Suppressor macrophage treated with lipopolysaccharide for 4 hours (primary cell): Measurements from ENCODE around the gene CEP19.

Experiments
- DNase-seq: peaks from one replicate; pipeline ENCODE4 v3.0.0-alpha.2; 2020

CEP19 gene

DNA sequence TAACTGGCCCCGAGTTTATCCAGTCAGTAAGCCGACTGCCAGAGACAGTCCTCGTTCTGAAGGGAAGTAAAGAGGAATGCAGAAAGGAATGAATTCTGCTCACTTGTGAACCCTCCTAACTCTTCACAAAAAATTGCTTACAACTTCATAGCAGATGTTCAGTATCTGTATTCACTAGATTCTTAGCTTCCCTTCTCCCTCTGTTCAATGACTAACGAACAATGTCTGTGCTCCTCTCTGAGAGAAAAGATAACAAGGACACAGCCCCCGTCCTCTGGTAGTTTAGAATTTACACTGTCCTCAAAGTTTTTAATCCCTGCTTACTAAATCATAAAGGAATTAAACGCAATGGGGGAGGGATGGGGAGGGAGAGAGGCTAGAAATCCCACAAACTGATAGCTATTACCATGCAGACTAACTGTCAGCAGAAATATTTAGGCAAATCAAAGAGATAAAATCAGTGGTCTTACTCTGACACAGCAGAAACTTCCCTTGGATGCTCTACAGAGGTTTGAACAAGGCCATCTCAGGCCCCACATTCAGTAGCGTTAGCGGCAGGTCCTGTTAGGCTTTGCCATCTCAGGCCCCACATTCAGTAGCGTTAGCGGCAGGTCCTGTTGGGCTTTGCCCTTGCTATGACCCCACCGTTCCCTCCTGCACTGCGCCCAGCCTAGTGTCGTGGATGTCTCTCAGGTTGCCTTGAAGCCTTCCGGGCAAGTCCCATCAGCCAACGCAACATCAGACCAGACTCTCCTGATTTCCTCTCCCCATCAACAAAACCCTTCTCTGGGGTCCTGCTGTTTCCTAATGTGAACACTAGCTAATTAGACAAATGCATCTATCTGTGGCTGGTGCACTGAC, 49.1 kb downstream of the CEP19 start:
- DNase-seq, result no peak

DNA sequence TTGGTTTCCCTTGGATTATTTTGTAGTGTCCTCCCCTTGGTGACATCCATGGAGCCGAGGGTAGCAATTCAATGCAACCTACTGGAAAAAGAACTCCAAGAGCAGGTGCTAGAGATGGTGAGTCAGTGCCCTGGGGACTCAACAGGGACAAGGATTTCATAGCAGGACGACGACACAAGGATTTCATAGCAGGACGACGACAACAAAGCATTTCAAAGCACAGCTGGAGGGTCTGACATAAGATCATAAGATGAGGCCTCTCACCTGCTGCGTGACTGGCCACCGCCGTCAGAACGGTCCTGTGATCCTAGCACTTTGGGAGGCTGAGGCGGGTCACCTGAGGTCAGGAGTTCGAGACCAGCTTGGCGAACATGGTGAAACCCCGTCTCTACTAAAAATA, 50.0 kb downstream of the CEP19 start:
- no peak for DNase-seq

DNA sequence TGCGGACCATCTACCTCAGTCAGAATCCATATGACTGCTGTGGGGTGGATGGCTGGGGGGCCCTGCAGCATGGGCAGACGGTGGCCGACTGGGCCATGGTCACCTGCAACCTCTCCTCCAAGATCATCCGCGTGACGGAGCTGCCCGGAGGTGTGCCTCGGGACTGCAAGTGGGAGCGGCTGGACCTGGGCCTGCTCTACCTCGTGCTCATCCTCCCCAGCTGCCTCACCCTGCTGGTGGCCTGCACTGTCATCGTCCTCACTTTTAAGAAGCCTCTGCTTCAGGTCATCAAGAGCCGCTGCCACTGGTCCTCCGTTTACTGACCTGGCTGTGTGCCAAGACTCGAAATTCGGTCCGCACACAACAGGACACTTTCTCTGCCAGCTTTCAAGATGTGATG, 50.6 kb downstream of the CEP19 start:
- DNase-seq, result no peak

DNA sequence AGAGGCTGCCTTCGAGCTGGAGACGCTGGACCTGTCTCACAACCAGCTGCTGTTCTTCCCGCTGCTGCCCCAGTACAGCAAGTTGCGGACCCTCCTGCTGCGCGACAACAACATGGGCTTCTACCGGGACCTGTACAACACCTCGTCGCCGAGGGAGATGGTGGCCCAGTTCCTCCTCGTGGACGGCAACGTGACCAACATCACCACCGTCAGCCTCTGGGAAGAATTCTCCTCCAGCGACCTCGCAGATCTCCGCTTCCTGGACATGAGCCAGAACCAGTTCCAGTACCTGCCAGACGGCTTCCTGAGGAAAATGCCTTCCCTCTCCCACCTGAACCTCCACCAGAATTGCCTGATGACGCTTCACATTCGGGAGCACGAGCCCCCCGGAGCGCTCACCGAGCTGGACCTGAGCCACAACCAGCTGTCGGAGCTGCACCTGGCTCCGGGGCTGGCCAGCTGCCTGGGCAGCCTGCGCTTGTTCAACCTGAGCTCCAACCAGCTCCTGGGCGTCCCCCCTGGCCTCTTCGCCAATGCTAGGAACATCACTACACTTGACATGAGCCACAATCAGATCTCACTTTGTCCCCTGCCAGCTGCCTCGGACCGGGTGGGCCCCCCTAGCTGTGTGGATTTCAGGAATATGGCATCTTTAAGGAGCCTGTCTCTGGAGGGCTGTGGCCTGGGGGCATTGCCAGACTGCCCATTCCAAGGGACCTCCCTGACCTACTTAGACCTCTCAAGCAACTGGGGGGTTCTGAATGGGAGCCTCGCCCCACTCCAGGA, 51.5 kb downstream of the CEP19 start:
- DNase-seq, result no peak

DNA sequence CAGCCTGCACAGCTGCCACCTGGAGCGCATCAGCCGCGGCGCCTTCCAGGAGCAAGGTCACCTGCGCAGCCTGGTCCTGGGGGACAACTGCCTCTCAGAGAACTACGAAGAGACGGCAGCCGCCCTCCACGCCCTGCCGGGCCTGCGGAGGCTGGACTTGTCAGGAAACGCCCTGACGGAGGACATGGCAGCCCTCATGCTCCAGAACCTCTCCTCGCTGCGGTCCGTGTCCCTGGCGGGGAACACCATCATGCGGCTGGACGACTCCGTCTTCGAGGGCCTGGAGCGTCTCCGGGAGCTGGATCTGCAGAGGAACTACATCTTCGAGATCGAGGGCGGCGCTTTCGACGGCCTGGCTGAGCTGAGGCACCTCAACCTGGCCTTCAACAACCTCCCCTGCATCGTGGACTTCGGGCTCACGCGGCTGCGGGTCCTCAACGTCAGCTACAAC, 52.1 kb downstream of the CEP19 start:
- no peak for DNase-seq
